D721Med (cell line): Measurements from ENCODE around the gene CTNNA2.

Experiments
- DNase-seq: peaks from one replicate; pipeline ENCODE4 v3.0.0; 2011; ENCODE audit warnings: low spot score; ENCODE audit not compliant: insufficient read length
- FAIRE-seq: peaks from 2 replicates; lab custom pipeline; 2011; peaks lifted over from hg19 to GRCh38; lab: Jason Lieb, UNC
- TF ChIP-seq, protein P1 (sequence below): IDR thresholded peaks from 2 replicates; pipeline ENCODE4 v1.5.1; 2012; ENCODE audit warnings: mild to moderate bottlenecking, control low read depth; ENCODE audit not compliant: insufficient read depth; ENCODE audit errors: missing control alignments

The CTNNA2 gene

GRCh38 chr2:79547568-79547967 is 34.7 kb downstream of the CTNNA2 start:
- peak; percentile 25 for FAIRE-seq
- no peak for DNase-seq
- TF ChIP-seq, protein P1, sequence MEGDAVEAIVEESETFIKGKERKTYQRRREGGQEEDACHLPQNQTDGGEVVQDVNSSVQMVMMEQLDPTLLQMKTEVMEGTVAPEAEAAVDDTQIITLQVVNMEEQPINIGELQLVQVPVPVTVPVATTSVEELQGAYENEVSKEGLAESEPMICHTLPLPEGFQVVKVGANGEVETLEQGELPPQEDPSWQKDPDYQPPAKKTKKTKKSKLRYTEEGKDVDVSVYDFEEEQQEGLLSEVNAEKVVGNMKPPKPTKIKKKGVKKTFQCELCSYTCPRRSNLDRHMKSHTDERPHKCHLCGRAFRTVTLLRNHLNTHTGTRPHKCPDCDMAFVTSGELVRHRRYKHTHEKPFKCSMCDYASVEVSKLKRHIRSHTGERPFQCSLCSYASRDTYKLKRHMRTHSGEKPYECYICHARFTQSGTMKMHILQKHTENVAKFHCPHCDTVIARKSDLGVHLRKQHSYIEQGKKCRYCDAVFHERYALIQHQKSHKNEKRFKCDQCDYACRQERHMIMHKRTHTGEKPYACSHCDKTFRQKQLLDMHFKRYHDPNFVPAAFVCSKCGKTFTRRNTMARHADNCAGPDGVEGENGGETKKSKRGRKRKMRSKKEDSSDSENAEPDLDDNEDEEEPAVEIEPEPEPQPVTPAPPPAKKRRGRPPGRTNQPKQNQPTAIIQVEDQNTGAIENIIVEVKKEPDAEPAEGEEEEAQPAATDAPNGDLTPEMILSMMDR = no peak

DNA sequence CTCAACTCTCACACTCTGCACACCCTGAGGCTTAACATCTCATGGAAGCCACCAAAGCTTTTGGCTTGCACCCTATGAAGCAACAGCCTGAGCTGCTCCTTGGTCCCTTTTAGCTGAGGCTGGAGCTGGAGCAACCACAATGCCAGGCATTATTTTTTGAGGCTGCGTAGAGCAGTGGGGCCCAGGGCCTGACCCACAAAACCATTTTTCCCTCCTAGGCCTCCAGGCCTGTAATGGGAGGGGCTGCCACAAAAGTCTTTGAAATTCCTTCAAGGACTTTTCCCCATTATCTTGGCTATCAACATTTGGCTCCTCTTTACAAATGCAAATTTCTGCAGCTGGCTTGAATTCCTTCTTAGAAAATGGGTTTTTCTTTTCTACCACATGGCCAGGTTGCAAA is 39.8 kb downstream of the CTNNA2 start:
- no peak for DNase-seq
- TF ChIP-seq, protein P1 = no peak
- no peak for FAIRE-seq

- no peak for DNase-seq
- TF ChIP-seq, protein P1 = no peak
- no peak for FAIRE-seq
Observed at GRCh38 chr2:79554899-79555298, 42.0 kb downstream of the CTNNA2 start.

GRCh38 chr2:79564065-79564464 is 51.2 kb downstream of the CTNNA2 start:
- TF ChIP-seq, protein P1 = no peak
- no peak for DNase-seq
- no peak for FAIRE-seq

- FAIRE-seq = no peak
- TF ChIP-seq, protein P1 = no peak
Observed at GRCh38 chr2:79569048-79569447, 56.2 kb downstream of the CTNNA2 start.

GRCh38 chr2:79573895-79574674 is 61.2 kb downstream of the CTNNA2 start:
- TF ChIP-seq, protein P1 = no peak
- no peak for DNase-seq
- no peak for FAIRE-seq

More at GRCh38 chr2:79569048-79569447, 56.2 kb downstream of the CTNNA2 start:
- no peak for DNase-seq

GRCh38 chr2:79576451-79576850 is 63.6 kb downstream of the CTNNA2 start:
- DNase-seq (no peak), FAIRE-seq (no peak)
- TF ChIP-seq, protein P1 = no peak
